GM19023 (cell line): ENCODE measurements around the gene IAPP.
"Not testable (repeated sequence)": the region's sequence is repeated elsewhere in the genome, so short reads cannot be mapped to it uniquely, and the experiment has no call there.

Source experiments
- ATAC-seq: cut with Tn5 transposase; IDR thresholded peaks from one replicate; pipeline ENCODE4 v1.9.1; 2021; ENCODE audit warnings: mild to moderate bottlenecking, moderate library complexity; ENCODE audit not compliant: unreplicated experiment

The IAPP gene

DNA sequence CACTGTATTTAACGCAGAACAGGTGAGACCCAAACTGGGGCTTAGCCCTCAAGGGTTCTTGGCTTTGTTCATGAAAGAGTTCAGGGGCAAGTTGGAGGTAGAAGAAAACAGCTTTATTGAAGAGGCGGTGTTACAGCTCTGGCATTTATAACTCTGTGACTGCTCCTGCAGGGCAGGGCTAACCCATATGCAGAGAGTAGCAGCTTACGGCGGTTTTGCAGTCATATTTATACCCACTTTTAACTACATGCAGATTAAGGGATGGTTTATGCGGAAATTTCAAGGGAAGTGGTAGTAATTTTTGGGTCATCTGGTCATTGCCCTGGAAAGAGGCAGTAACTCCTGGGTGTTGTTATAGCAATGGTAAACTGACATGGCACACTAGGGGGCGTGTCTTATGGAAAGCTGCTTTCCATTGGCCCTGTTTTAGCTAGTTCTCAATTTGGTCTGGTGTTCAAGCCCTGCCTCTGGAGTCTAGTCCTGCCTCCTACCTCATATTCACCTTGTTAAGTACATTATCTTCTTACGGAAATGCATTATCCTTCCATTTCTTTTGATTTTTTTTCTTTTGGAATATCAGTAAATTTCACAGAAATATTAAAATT lies 1.8 kb upstream of the IAPP start:
- no peak for ATAC-seq

- ATAC-seq = no peak
Measured at GRCh38 chr12:21379218-21379617, 6.5 kb downstream of the IAPP start.

GRCh38 chr12:21381320-21381719 lies 8.6 kb downstream of the IAPP start:
- ATAC-seq = not testable (repeated sequence)

GRCh38 chr12:21384261-21384660 lies 11.6 kb downstream of the IAPP start:
- no peak for ATAC-seq

- no peak for ATAC-seq
Measured at GRCh38 chr12:21387174-21387573, 14.5 kb downstream of the IAPP start.

DNA sequence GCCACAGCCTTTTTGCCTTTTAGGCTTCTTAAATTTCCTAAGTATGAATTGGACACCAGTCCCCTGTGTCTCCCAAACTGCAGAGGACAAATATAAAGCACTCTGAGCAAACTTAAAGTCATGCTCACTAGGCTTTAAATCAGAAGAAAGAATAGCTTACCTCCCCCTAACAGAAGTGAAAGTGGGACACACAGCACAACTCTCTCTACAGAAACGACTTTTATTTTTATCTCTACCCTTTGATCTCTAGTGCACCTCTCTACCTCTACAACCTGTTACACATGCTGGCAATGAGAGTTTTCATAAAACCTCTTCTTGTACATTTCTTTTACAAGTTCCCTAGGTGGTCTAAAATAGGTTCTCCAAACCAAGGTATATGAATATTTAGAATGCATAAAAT lies 19.7 kb downstream of the IAPP start:
- no peak for ATAC-seq

GRCh38 chr12:21394828-21395626 lies 22.3 kb downstream of the IAPP start:
- not testable (repeated sequence) for ATAC-seq

GRCh38 chr12:21413369-21414277 lies 40.9 kb downstream of the IAPP start:
- no peak for ATAC-seq

GRCh38 chr12:21416511-21417121 lies 43.9 kb downstream of the IAPP start:
- ATAC-seq = no peak

DNA sequence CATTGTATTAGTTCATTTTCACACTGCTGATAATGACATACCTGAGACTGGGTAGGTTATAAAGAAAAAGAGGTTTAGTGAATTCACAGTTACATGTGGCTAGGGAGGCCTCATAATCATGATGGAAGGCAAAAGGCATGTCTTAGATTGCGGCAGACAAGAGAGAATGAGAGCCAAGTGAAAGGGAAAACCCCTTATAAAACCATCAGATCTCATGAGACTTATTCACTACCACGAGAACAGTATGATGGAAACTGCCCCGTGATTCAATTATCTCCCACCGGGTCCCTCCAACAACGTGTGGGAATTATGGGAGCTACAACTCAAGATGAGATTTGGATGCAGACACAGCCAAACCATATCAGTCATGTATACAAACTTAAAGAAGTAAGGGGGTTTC lies 45.7 kb downstream of the IAPP start:
- ATAC-seq = not testable (repeated sequence)

DNA sequence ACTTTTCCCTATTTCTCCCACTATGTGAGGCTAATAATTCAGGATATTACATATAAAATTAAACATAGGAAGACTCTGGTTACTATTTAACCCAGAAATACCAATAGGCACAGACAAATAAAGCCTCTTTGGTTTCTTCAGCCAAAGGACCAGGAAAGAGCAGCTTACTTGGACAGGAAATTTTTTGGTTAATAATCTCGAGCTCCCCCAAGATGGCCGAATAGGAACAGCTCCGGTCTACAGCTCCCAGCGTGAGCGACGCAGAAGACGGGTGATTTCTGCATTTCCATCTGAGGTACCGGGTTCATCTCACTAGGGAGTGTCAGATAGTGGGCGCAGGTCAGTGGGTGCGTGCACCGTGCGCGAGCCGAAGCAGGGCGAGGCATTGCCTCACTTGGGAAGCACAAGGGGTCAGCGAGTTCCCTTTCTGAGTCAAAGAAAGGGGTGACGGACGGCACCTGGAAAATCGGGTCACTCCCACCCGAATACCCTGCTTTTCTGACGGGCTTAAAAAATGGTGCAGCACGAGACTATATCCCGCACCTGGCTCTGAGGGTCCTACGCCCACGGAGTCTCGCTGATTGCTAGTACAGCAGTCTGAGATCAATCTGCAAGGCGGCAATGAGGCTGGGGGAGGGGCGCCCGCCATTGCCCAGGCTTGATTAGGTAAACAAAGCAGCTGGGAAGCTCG lies 46.5 kb downstream of the IAPP start:
- ATAC-seq = not testable (repeated sequence)

- no peak for ATAC-seq
Measured at GRCh38 chr12:21428241-21428640, 55.5 kb downstream of the IAPP start.
